ENCODE results near the gene RBP7. TPM values are rescaled to one million over a fixed set of nuclear protein-coding genes. Genes with fewer than 3 reads are reported as not detected.
A peak's percentile ranks its signal among the peaks of the same experiment; 100 is the strongest.
"Not testable (repeated sequence)": the region's sequence is repeated elsewhere in the genome, so short reads cannot be mapped to it uniquely, and the experiment has no call there.

RBP7 gene
- total and polyA plus RNA-seq, 5 donors from 2014 or later = not detected

DNA sequence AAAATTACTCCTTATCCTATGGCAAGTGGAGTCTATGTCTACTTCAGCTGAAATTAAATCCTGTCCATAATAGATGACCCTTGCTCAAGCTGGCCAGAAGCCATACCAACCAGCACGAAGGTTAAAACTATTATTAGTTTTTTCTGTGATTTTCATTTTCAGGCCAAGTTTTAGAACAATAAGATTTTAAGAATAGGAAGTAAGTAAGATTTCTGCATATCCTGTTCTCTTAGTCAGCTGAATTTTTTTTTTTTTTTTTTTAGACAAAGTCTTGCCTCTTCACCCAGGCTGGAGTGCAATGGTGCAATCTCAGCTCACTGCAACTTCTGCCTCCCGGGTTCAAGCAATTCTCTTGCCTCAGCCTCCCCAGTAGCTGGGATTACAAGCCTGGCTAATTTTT lies 6.1 kb upstream of the RBP7 start:
- ATAC-seq (ENCODE audit: low read depth in 2 of 2) (no peak), DNase-seq (peak in 1 of 3 donors; percentile 14)
- Mint-ChIP-seq H3K9me3 (peaks cover 0 to 1% (median 0%) of the 10 kb centered on the region in 7 donors), H3K4me1 (peaks cover 0 to 9% (median 5%) of the 10 kb centered on the region in 4 donors), H3K36me3 (no peaks in the 10 kb centered on the region), H3K27ac (no peak overlapping the region), H3K4me3 (peak overlapping the region in 1 of 4 donors; percentile 57), H3K27me3 (peaks cover 24% of the 10 kb centered on the region)
- Histone ChIP-seq H3K27ac (ENCODE audit: insufficient read depth, low read length, poor library complexity, severe bottlenecking) (no peak overlapping the region), H3K36me3 (ENCODE audit: control insufficient read depth, insufficient read depth, low read length) (no peaks in the 10 kb centered on the region), H3K27me3 (ENCODE audit: control insufficient read depth, insufficient read depth, low read length) (no peaks in the 10 kb centered on the region), H3K9me3 (ENCODE audit: control insufficient read depth in 2 of 2, low read length in 2 of 2) (no peaks in the 10 kb centered on the region), H3K4me1 (ENCODE audit: control insufficient read depth, insufficient read depth, low read length, poor library complexity, severe bottlenecking) (peaks cover 5% of the 10 kb centered on the region), H3K4me3 (ENCODE audit: low read depth, low read length) (no peak overlapping the region)

DNA sequence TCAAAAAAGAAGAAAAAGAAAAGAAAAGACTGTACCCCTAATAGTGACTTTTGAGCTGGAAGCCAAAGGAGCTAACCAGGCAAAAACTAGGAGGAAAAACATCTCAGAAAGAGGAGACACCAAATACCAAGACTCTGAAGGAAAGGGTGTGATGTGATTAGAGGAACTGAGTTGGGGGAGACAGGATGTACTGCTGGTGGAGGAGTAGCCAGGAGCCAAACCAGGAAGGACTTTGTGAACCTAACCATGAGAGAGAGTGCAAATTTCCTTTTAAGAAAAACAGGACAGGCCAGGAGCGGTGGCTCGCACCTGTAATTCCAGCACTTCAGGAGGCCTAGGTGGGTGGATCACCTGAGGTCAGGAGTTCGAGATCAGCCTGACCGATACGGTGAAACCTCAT lies 4.1 kb upstream of the RBP7 start:
- peaks cover 3% of the 10 kb centered on the region for H3K27me3 ChIP-seq (ENCODE audit: control insufficient read depth, insufficient read depth, low read length)
- Mint-ChIP-seq H3K9me3 (peaks cover 0 to 3% (median 0%) of the 10 kb centered on the region in 7 donors), H3K36me3 (no peaks in the 10 kb centered on the region), H3K4me3 (no peak overlapping the region), H3K27ac (no peak overlapping the region), H3K27me3 (peaks cover 39% of the 10 kb centered on the region), H3K4me1 (peaks cover 6 to 15% (median 10%) of the 10 kb centered on the region in 4 donors)
- ATAC-seq (ENCODE audit: low read depth in 2 of 2) (no peak), DNase-seq (no peak)
- H3K4me3 ChIP-seq (ENCODE audit: low read depth, low read length) = no peak overlapping the region
- no peak overlapping the region for H3K27ac ChIP-seq (ENCODE audit: insufficient read depth, low read length, poor library complexity, severe bottlenecking)
- H3K9me3 ChIP-seq (ENCODE audit: control insufficient read depth in 2 of 2, low read length in 2 of 2) = no peaks in the 10 kb centered on the region
- H3K4me1 ChIP-seq (ENCODE audit: control insufficient read depth, insufficient read depth, low read length, poor library complexity, severe bottlenecking) = peaks cover 17% of the 10 kb centered on the region
- no peaks in the 10 kb centered on the region for H3K36me3 ChIP-seq (ENCODE audit: control insufficient read depth, insufficient read depth, low read length)

DNA sequence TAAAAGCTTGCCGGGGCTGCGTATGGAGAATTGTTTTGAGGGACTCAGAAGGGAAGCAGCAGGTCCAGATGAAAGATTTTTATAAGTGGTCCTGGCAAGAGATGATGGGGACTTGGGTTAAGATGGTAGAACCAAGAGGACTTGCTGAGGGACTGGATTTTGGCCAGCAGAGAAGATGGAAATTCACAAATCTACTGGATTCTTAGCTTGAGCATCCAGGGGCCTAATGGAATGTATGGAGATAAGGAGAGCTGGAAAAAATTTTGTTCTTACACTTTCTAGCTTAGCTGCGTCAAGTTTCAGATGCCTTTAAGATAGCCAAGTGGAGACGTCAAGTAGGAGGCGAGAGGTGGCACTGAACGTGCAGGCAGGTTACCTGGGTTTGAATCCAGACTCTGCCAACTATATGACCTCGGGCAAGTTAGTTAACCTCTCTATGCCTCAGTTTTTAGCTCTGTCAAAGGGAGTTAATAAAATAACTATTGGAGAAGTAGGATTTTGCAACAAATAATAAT lies 3.4 kb upstream of the RBP7 start:
- Mint-ChIP-seq H3K4me3 (peak overlapping the region in 2 of 4 donors; percentile 3 to 16), H3K36me3 (no peaks in the 10 kb centered on the region), H3K9me3 (peaks cover 0 to 3% (median 0%) of the 10 kb centered on the region in 7 donors), H3K27ac (no peak overlapping the region), H3K4me1 (peaks cover 6 to 19% (median 12%) of the 10 kb centered on the region in 4 donors), H3K27me3 (peaks cover 46% of the 10 kb centered on the region)
- Histone ChIP-seq H3K27ac (ENCODE audit: insufficient read depth, low read length, poor library complexity, severe bottlenecking) (no peak overlapping the region), H3K27me3 (ENCODE audit: control insufficient read depth, insufficient read depth, low read length) (peaks cover 3% of the 10 kb centered on the region), H3K36me3 (ENCODE audit: control insufficient read depth, insufficient read depth, low read length) (no peaks in the 10 kb centered on the region), H3K4me3 (ENCODE audit: low read depth, low read length) (no peak overlapping the region), H3K4me1 (ENCODE audit: control insufficient read depth, insufficient read depth, low read length, poor library complexity, severe bottlenecking) (peaks cover 19% of the 10 kb centered on the region), H3K9me3 (ENCODE audit: control insufficient read depth in 2 of 2, low read length in 2 of 2) (peaks cover 0 to under 1% of the 10 kb centered on the region in 2 experiments)
- no peak for DNase-seq
- no peak for ATAC-seq (ENCODE audit: low read depth in 2 of 2)

DNA sequence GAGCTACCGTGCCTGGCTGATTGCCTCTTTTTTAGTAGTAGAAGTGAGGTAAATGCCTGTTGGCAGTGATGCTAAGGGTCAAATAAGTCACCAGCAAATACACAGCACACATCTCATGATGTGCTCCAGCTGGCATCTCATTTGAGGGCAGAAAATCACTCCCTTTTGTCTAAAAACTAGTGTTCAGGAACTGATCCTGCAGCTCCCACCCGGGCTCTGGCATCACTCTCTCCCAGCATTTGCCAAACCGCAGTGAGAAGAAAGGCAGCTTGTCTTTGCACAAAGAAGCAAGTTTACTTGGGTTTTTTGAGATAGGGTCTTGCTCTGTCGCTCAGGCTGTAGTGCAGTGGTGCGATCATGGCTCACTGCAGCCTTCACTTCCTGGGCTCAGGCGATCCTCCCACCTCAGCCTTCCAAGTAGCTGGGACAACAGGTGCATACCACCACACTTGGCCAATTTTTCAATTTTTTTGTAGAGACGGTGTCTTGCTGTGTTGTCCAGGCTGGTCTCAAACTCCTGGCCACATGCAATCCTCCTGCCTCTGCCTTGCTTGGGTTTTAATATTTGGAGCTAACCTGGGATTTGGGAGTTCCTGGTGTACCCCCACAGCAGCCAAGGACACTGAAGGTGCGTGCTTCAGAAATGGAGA lies 4.1 kb downstream of the RBP7 start:
- H3K36me3 ChIP-seq (ENCODE audit: control insufficient read depth, insufficient read depth, low read length) = no peaks in the 10 kb centered on the region
- peaks cover 0 to 2% (median 0%) of the 10 kb centered on the region in 7 donors for H3K9me3 Mint-ChIP-seq
- peaks cover 7% of the 10 kb centered on the region for H3K27me3 ChIP-seq (ENCODE audit: control insufficient read depth, insufficient read depth, low read length)
- H3K4me3 Mint-ChIP-seq = no peak overlapping the region
- H3K4me1 Mint-ChIP-seq = peaks cover 4 to 12% (median 8%) of the 10 kb centered on the region in 4 donors
- no peak for DNase-seq
- peaks cover 14% of the 10 kb centered on the region for H3K4me1 ChIP-seq (ENCODE audit: control insufficient read depth, insufficient read depth, low read length, poor library complexity, severe bottlenecking)
- H3K27ac ChIP-seq (ENCODE audit: insufficient read depth, low read length, poor library complexity, severe bottlenecking) = no peak overlapping the region
- peak overlapping the region in 1 of 3 donors; percentile 63 for H3K27ac Mint-ChIP-seq
- ATAC-seq (ENCODE audit: low read depth in 2 of 2) = no peak
- no peak overlapping the region for H3K4me3 ChIP-seq (ENCODE audit: low read depth, low read length)
- peaks cover 65% of the 10 kb centered on the region for H3K27me3 Mint-ChIP-seq
- H3K36me3 Mint-ChIP-seq = no peaks in the 10 kb centered on the region
- peaks cover 0 to 4% of the 10 kb centered on the region in 2 experiments for H3K9me3 ChIP-seq (ENCODE audit: control insufficient read depth in 2 of 2, low read length in 2 of 2)

DNA sequence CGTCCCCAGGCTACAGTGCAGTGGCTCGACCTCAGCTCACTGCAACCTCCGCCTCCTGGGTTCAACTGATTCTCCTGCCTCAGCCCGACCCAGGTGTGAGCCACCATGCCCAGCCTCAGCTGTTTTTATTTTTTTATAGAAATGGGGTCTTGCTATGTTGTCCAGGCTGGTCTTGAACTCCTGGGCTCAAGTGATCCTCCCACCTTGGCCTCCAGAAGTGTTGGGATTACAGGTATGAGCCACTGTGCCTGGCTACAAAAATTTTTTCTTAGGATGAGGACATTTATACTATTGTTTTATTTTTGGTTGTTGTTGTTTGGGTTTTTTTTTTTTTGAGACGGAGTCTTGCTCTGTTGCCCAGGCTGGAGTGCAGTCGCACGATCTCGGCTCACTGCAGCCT lies 8.2 kb downstream of the RBP7 start:
- H3K4me1 Mint-ChIP-seq; ATAC-seq (ENCODE audit: low read depth in 2 of 2); H3K36me3 Mint-ChIP-seq; H3K9me3 ChIP-seq (ENCODE audit: control insufficient read depth in 2 of 2, low read length in 2 of 2); H3K27me3 ChIP-seq (ENCODE audit: control insufficient read depth, insufficient read depth, low read length); H3K27ac ChIP-seq (ENCODE audit: insufficient read depth, low read length, poor library complexity, severe bottlenecking); H3K4me3 Mint-ChIP-seq; H3K36me3 ChIP-seq (ENCODE audit: control insufficient read depth, insufficient read depth, low read length); H3K9me3 Mint-ChIP-seq; DNase-seq; H3K4me1 ChIP-seq (ENCODE audit: control insufficient read depth, insufficient read depth, low read length, poor library complexity, severe bottlenecking); H3K4me3 ChIP-seq (ENCODE audit: low read depth, low read length); H3K27ac Mint-ChIP-seq: not testable (repeated sequence)
- H3K27me3 Mint-ChIP-seq = peaks cover 39% of the 10 kb centered on the region

DNA sequence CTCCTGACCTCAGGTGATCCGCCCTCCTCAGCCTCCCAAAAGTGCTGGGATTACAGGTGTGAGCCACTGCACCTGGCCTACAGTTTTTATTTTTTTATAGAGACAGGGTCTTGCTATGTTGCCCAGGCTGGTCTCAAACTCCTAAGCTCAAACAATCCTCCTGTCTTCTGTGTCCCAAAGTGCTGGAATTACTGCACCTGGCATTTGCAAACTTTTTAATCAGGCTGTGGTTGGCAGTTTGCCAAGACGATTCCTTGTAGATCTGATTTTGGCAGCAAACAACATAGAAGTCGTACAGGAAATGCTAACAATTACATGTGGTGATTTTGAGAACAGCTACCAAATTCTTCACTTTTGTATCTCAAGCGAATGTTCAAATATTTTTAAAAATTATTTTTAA lies 10.1 kb downstream of the RBP7 start:
- Mint-ChIP-seq H3K4me3 (no peak overlapping the region), H3K36me3 (no peaks in the 10 kb centered on the region), H3K27me3 (peaks cover 27% of the 10 kb centered on the region), H3K27ac (no peak overlapping the region), H3K4me1 (no peaks in the 10 kb centered on the region), H3K9me3 (no peaks in the 10 kb centered on the region)
- Histone ChIP-seq H3K27me3 (ENCODE audit: control insufficient read depth, insufficient read depth, low read length) (no peaks in the 10 kb centered on the region), H3K27ac (ENCODE audit: insufficient read depth, low read length, poor library complexity, severe bottlenecking) (no peak overlapping the region), H3K4me3 (ENCODE audit: low read depth, low read length) (no peak overlapping the region), H3K9me3 (ENCODE audit: control insufficient read depth in 2 of 2, low read length in 2 of 2) (no peaks in the 10 kb centered on the region), H3K4me1 (ENCODE audit: control insufficient read depth, insufficient read depth, low read length, poor library complexity, severe bottlenecking) (no peaks in the 10 kb centered on the region), H3K36me3 (ENCODE audit: control insufficient read depth, insufficient read depth, low read length) (no peaks in the 10 kb centered on the region)
- DNase-seq (no peak), ATAC-seq (ENCODE audit: low read depth in 2 of 2) (no peak)

DNA sequence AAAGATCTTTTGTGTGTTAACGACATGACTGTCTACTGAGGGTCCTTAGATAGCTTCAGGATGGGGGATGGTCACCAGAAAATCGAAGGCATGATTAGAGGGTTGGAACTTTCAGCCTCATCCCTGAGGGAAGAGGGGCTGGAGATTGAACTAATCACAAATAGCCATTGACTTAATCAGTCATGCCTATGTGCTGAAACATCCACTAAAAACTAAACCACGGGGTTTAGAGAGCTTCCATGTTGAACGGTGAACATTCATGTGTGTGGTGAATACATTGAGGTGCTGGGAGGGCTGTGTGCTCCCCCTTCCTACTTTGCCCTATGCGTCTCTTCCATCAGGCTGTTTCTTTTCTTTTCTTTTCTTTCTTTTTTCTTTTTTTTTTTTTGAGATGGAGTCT lies 17.0 kb downstream of the RBP7 start:
- no peaks in the 10 kb centered on the region for H3K36me3 ChIP-seq (ENCODE audit: control insufficient read depth, insufficient read depth, low read length)
- ATAC-seq (ENCODE audit: low read depth in 2 of 2) = no peak
- no peak overlapping the region for H3K4me3 Mint-ChIP-seq
- H3K27me3 Mint-ChIP-seq = peaks cover 15% of the 10 kb centered on the region
- H3K27ac Mint-ChIP-seq = no peak overlapping the region
- H3K4me1 Mint-ChIP-seq = no peaks in the 10 kb centered on the region
- no peak overlapping the region for H3K27ac ChIP-seq (ENCODE audit: insufficient read depth, low read length, poor library complexity, severe bottlenecking)
- H3K9me3 ChIP-seq (ENCODE audit: control insufficient read depth in 2 of 2, low read length in 2 of 2) = no peaks in the 10 kb centered on the region
- H3K36me3 Mint-ChIP-seq = no peaks in the 10 kb centered on the region
- DNase-seq = no peak
- no peak overlapping the region for H3K4me3 ChIP-seq (ENCODE audit: low read depth, low read length)
- no peaks in the 10 kb centered on the region for H3K4me1 ChIP-seq (ENCODE audit: control insufficient read depth, insufficient read depth, low read length, poor library complexity, severe bottlenecking)
- H3K9me3 Mint-ChIP-seq = peaks cover 0 to 2% (median 0%) of the 10 kb centered on the region in 7 donors
- H3K27me3 ChIP-seq (ENCODE audit: control insufficient read depth, insufficient read depth, low read length) = no peaks in the 10 kb centered on the region

DNA sequence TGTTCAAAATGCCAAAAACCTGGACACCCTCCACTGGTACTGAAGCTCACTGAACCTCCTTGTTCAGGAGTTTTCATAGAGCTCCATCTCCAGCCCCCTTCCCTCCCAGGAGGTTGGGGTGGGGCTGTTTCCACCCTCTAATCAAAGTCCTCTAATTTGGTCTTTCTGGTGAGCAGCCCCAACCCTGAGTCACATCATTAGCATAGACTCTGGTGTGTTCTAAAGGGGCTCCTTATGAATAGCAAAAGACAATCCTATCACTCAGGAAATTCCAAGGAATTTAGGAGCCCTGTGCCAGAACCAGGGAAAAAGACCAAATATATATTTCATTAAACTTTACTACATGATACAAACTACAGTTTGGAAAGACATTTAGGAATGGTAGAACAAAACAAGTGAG lies 22.5 kb downstream of the RBP7 start:
- DNase-seq (no peak), ATAC-seq (ENCODE audit: low read depth in 2 of 2) (no peak)
- peak overlapping the region in 1 of 4 donors; percentile 27 for H3K4me3 Mint-ChIP-seq
- H3K27ac Mint-ChIP-seq = no peak overlapping the region
- no peaks in the 10 kb centered on the region for H3K9me3 ChIP-seq (ENCODE audit: control insufficient read depth in 2 of 2, low read length in 2 of 2)
- no peak overlapping the region for H3K27ac ChIP-seq (ENCODE audit: insufficient read depth, low read length, poor library complexity, severe bottlenecking)
- no peaks in the 10 kb centered on the region for H3K36me3 ChIP-seq (ENCODE audit: control insufficient read depth, insufficient read depth, low read length)
- no peaks in the 10 kb centered on the region for H3K4me1 Mint-ChIP-seq
- H3K9me3 Mint-ChIP-seq = peaks cover 0 to 2% (median 0%) of the 10 kb centered on the region in 7 donors
- peaks cover 27% of the 10 kb centered on the region for H3K27me3 Mint-ChIP-seq
- no peaks in the 10 kb centered on the region for H3K4me1 ChIP-seq (ENCODE audit: control insufficient read depth, insufficient read depth, low read length, poor library complexity, severe bottlenecking)
- H3K36me3 Mint-ChIP-seq = no peaks in the 10 kb centered on the region
- H3K27me3 ChIP-seq (ENCODE audit: control insufficient read depth, insufficient read depth, low read length) = no peaks in the 10 kb centered on the region
- H3K4me3 ChIP-seq (ENCODE audit: low read depth, low read length) = no peak overlapping the region

Measured in CD4-positive, CD25-positive, alpha-beta regulatory T cell (primary cell).